AG04450 (cell line): ENCODE measurements around the gene USP9X. TPM values are rescaled to one million over a fixed set of nuclear protein-coding genes. Genes with fewer than 3 reads are reported as not detected.

Experiments used
- CTCF ChIA-PET: fragments of 300-600, 350-600 bp; formaldehyde crosslinking; extraction: SDS; loops from one replicate; lab custom pipeline; 2022; ENCODE audit warnings: antibody characterized with exemption, inconsistent platforms; lab: Charles Lee
- POLR2A ChIA-PET: fragments of 350-600 bp; formaldehyde crosslinking; extraction: SDS; loops from one replicate; lab custom pipeline; 2021; ENCODE audit warnings: antibody characterized with exemption, inconsistent platforms; lab: Yijun Ruan, JAX
- DNase-seq: peaks from one replicate; pipeline ENCODE4 v3.0.0-alpha.2; 2011; ENCODE audit warnings: low read depth, low spot score
- H3K27ac ChIP-seq: one replicate; pipeline ENCODE4 v1.5.1; 2012; ENCODE audit warnings: low read depth, low read length, control low read depth
- H3K27me3 ChIP-seq: one replicate; pipeline ENCODE4 v1.6.0; 2012; ENCODE audit warnings: low read length; ENCODE audit not compliant: control insufficient read depth, insufficient read depth
- H3K4me3 ChIP-seq: 2 replicates; pipeline ENCODE4 v1.5.1; 2011; ENCODE audit warnings: mild to moderate bottlenecking, low read depth, low read length, control low read depth
- H3K9me3 ChIP-seq: 2 replicates; pipeline ENCODE4 v1.5.1; 2012; ENCODE audit warnings: low read length; ENCODE audit not compliant: control insufficient read depth, insufficient read depth
- CTCF ChIP-seq: IDR thresholded peaks from 2 replicates; pipeline ENCODE4 v1.5.1; 2011; ENCODE audit warnings: low read depth, low read length, control low read depth, inconsistent platforms
- polyA plus RNA-seq: library from polyadenylated mRNA; depleted of rRNA; stranded (reverse); fragments of >200 nt; gene quantifications from 2 replicates; pipeline ENCODE4 v1.2.3, GENCODE V29; 2011

The USP9X gene
- polyA plus RNA-seq, 1 experiment = 49.1 TPM

DNA sequence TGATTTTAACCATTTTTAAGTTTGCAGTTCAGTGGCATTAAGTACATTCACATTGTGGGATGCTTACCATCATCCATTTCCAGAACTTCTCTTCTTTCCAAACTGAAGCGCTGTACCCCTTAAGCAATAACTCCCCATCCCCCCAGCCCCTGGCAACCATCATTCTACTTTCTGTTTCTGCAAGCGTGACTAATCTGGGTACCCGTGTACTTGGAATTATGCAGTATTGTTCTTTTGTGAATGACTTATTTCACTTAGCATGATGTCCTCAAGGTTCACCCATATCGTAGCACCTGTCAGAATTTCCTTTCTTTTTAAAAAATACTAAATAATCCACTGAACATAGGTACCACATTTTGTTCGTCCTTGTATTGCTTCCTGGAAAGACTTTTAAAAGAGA, 32.9 kb downstream of the USP9X start:
- Histone ChIP-seq H3K9me3 (no peaks in the 10 kb centered on the region), H3K27ac (no peak overlapping the region), H3K4me3 (no peak overlapping the region), H3K27me3 (no peaks in the 10 kb centered on the region)
- CTCF ChIA-PET = no interaction called here
- no peak for DNase-seq
- TF ChIP-seq CTCF = no peak
- POLR2A ChIA-PET = interaction anchor here (0.7 kb wide), 1 partner anchor 49 kb away, joined by 3 read pairs; no protein-coding TSS in a partner anchor

DNA sequence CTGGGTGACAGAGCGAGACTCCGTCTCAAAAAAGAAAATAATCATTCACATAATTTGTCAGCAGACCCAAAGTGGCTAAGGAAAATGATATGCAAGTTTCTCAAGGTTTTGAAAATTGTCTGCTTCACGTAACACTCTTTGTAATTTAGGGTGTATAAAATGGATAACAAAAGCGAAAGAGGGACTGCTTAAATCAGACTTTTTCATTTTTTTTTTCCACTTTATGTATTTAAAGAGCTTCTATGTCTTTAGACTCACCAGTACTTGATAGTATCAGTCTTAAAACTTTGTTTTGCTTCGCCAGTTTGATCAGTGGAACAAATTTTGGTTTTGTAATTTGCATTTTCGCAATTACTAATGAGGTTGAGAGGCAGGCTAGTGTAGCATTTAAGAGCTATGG, 34.6 kb downstream of the USP9X start:
- Histone ChIP-seq H3K27me3 (no peaks in the 10 kb centered on the region), H3K4me3 (no peak overlapping the region), H3K9me3 (no peaks in the 10 kb centered on the region), H3K27ac (no peak overlapping the region)
- DNase-seq = no peak
- ChIA-PET POLR2A (no interaction called here), CTCF (no interaction called here)
- TF ChIP-seq CTCF = no peak

DNA sequence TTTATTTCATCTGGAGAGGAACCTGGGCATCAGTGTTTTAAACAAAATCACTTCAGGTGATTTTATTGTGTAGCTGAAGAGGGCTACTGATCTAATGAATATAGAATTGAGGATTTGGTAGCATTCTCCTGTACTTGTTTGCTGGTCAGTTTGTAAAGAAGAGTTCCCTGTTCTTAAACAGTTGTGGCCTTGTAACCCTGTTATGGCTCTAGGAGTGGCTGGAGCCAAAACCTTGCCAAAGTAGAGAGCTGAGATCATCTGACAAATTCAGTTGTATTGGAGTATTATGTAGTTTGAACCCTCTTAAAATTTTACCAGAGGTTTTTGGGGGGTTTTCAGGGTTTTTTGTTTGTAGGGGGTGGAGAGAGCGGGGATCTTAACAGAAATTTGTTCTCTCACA, 36.5 kb downstream of the USP9X start:
- TF ChIP-seq CTCF = no peak
- POLR2A ChIA-PET = no interaction called here
- H3K27ac ChIP-seq = no peak overlapping the region
- DNase-seq = no peak
- CTCF ChIA-PET = interaction anchor here (0.7 kb wide), 1 partner anchor 16 kb away, joined by 5 read pairs; no protein-coding TSS in a partner anchor
- H3K4me3 ChIP-seq = no peak overlapping the region
- H3K9me3 ChIP-seq = no peaks in the 10 kb centered on the region
- H3K27me3 ChIP-seq = no peaks in the 10 kb centered on the region

DNA sequence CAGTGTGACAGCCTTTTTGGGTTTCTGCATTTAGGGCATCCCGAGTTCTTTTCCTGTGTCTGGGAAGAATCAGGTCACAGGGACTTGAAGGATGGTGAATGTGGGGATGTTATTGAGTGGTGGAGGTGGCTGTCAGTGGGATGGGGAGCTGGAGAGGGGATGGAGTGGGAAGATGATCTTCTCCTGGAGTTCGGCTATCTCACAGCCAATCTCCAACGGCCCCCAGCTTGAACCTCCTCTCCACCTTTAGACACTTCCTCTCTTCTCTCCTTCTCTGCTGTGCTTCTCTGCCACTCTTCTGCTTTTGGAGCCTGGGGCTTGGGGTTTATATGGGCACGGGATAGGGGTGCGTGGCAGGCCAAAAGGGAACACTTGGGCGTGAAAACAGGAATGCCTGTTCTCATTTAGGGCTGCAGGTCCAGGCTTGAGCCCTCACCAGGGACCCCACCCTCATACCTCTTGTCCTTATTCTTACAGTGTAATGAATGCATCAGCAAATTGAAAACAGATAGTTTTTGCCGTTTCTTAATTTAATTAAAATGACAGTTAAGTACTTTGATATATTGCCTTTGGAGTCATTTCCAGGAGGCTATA, 37.5 kb downstream of the USP9X start:
- no peak for DNase-seq

More for the DNA sequence above, 37.5 kb downstream of the USP9X start:
- Histone ChIP-seq H3K9me3 (no peaks in the 10 kb centered on the region), H3K4me3 (no peak overlapping the region), H3K27ac (no peak overlapping the region), H3K27me3 (no peaks in the 10 kb centered on the region)
- no peak for TF ChIP-seq CTCF
- POLR2A ChIA-PET = no interaction called here
- CTCF ChIA-PET = interaction anchor here (1.0 kb wide), 1 partner anchor 8 kb away, joined by 8 read pairs; no protein-coding TSS in a partner anchor
